HEK293 (cell line): ENCODE results near the gene RAB8A.
A peak's percentile ranks its signal among the peaks of the same experiment; 100 is the strongest.

Experiments used
- CTCF ChIA-PET: fragments of 350-600 bp; formaldehyde crosslinking; extraction: SDS; loops from one replicate; lab custom pipeline; 2021; ENCODE audit warnings: antibody characterized with exemption; lab: Yijun Ruan, JAX
- POLR2A ChIA-PET: fragments of 300-600 bp; formaldehyde crosslinking; extraction: SDS; loops from one replicate; lab custom pipeline; 2020; ENCODE audit warnings: antibody characterized with exemption, inconsistent platforms; lab: Yijun Ruan, JAX
- H3K27ac ChIP-seq: fragments of 200-500 bp; sonication (Bioruptor generic); 2 replicates; pipeline ENCODE4 v1.5.1; 2014; ENCODE audit warnings: low read depth, low read length, control low read depth, inconsistent platforms; ENCODE audit errors: extremely low read depth
- H3K36me3 ChIP-seq, 2 experiments: fragments of 200-500 bp in 1 of 2; sonication (Bioruptor generic) in 1 of 2; 1 replicate in 1 of 2; 2 replicates in 1 of 2; pipeline ENCODE4 v1.5.1; 2014 to 2017; ENCODE audit warnings: inconsistent platforms in 2 of 2, low read length in 2 of 2; ENCODE audit not compliant: control insufficient read depth in 2 of 2, insufficient read depth in 1 of 2
- H3K4me1 ChIP-seq: fragments of 200-500 bp; sonication (Bioruptor generic); 2 replicates; pipeline ENCODE4 v1.5.1; 2014; ENCODE audit warnings: mild to moderate bottlenecking, low read length, inconsistent platforms; ENCODE audit not compliant: control insufficient read depth, insufficient read depth
- H3K4me3 ChIP-seq: 2 replicates; pipeline ENCODE4 v1.5.1; 2011; ENCODE audit warnings: low read depth, mild to moderate bottlenecking, control low read depth, low read length, moderate library complexity
- H3K9me3 ChIP-seq: fragments of 200-500 bp; sonication (Bioruptor generic); 2 replicates; pipeline ENCODE4 v1.5.1; 2014; ENCODE audit warnings: low read depth, low read length, inconsistent platforms; ENCODE audit not compliant: control insufficient read depth, insufficient read depth
- CTCF ChIP-seq: fragments of 450-650 bp; formaldehyde crosslinking; IDR thresholded peaks from 2 replicates; pipeline ENCODE4 v1.5.1; 2016; ENCODE audit warnings: missing biosample characterization, missing genetic modification characterization
- EGR2 ChIP-seq: fragments of 450-650 bp; formaldehyde crosslinking; IDR thresholded peaks from 2 replicates; pipeline ENCODE4 v1.5.1; 2016; ENCODE audit warnings: low read depth, missing biosample characterization, missing genetic modification characterization
- GLI4 ChIP-seq: fragments of 450-650 bp; formaldehyde crosslinking; IDR thresholded peaks from 2 replicates; pipeline ENCODE4 v1.5.1; 2016; ENCODE audit warnings: missing biosample characterization, missing genetic modification characterization
- PRDM6 ChIP-seq: fragments of 450-650 bp; formaldehyde crosslinking; IDR thresholded peaks from 2 replicates; pipeline ENCODE4 v1.5.1; 2017; ENCODE audit warnings: missing biosample characterization, missing genetic modification characterization
- ZBTB11 ChIP-seq: fragments of 450-650 bp; formaldehyde crosslinking; conservative IDR thresholded peaks from 2 replicates; pipeline ENCODE4 v1.5.1; 2016; ENCODE audit warnings: low read depth, missing biosample characterization, missing genetic modification characterization
- ZBTB17 ChIP-seq: fragments of 450-650 bp; formaldehyde crosslinking; IDR thresholded peaks from 2 replicates; pipeline ENCODE4 v1.5.1; 2016; ENCODE audit warnings: missing biosample characterization, missing genetic modification characterization
- ZBTB8A ChIP-seq: fragments of 450-650 bp; formaldehyde crosslinking; IDR thresholded peaks from 2 replicates; pipeline ENCODE4 v1.5.1; 2016; ENCODE audit warnings: missing biosample characterization, missing genetic modification characterization
- ZFHX2 ChIP-seq: fragments of 450-650 bp; formaldehyde crosslinking; conservative IDR thresholded peaks from 2 replicates; pipeline ENCODE4 v1.5.1; 2016; ENCODE audit warnings: missing biosample characterization, missing genetic modification characterization
- ZNF148 ChIP-seq: fragments of 450-650 bp; formaldehyde crosslinking; IDR thresholded peaks from 2 replicates; pipeline ENCODE4 v1.5.0; 2017; ENCODE audit warnings: missing biosample characterization, missing genetic modification characterization, borderline replicate concordance
- ZNF157 ChIP-seq: fragments of 450-650 bp; formaldehyde crosslinking; IDR thresholded peaks from 2 replicates; pipeline ENCODE4 v1.5.1; 2016; ENCODE audit warnings: missing biosample characterization, missing genetic modification characterization
- ZNF184 ChIP-seq: fragments of 450-650 bp; IDR thresholded peaks from 2 replicates; pipeline ENCODE4 v1.5.1; 2018; ENCODE audit warnings: missing biosample characterization, mild to moderate bottlenecking, missing genetic modification characterization
- ZNF223 ChIP-seq: fragments of 450-650 bp; formaldehyde crosslinking; IDR thresholded peaks from 2 replicates; pipeline ENCODE4 v1.5.1; 2016; ENCODE audit warnings: missing biosample characterization, missing genetic modification characterization
- ZNF23 ChIP-seq: fragments of 450-650 bp; formaldehyde crosslinking; IDR thresholded peaks from 2 replicates; pipeline ENCODE4 v1.5.1; 2016; ENCODE audit warnings: missing biosample characterization, missing genetic modification characterization, borderline replicate concordance
- ZNF280C ChIP-seq: fragments of 450-650 bp; formaldehyde crosslinking; IDR thresholded peaks from 2 replicates; pipeline ENCODE4 v1.5.1; 2016; ENCODE audit warnings: missing biosample characterization, missing genetic modification characterization
- ZNF292 ChIP-seq: fragments of 450-650 bp; formaldehyde crosslinking; IDR thresholded peaks from 2 replicates; pipeline ENCODE4 v1.5.1; 2016; ENCODE audit warnings: low read depth, missing biosample characterization, missing genetic modification characterization, borderline replicate concordance
- ZNF548 ChIP-seq: fragments of 450-650 bp; formaldehyde crosslinking; IDR thresholded peaks from 2 replicates; pipeline ENCODE4 v1.5.1; 2016; ENCODE audit warnings: missing biosample characterization, missing genetic modification characterization
- ZNF621 ChIP-seq: fragments of 450-650 bp; formaldehyde crosslinking; IDR thresholded peaks from 2 replicates; pipeline ENCODE4 v1.5.1; 2017; ENCODE audit warnings: missing biosample characterization, missing genetic modification characterization
- ZNF654 ChIP-seq: fragments of 450-650 bp; formaldehyde crosslinking; IDR thresholded peaks from 2 replicates; pipeline ENCODE4 v1.5.1; 2016; ENCODE audit warnings: low read depth, missing biosample characterization, missing genetic modification characterization
- ZNF692 ChIP-seq: fragments of 450-650 bp; formaldehyde crosslinking; IDR thresholded peaks from 2 replicates; pipeline ENCODE4 v1.5.1; 2016; ENCODE audit warnings: missing biosample characterization, missing genetic modification characterization
- ZSCAN16 ChIP-seq: fragments of 450-650 bp; formaldehyde crosslinking; IDR thresholded peaks from 2 replicates; pipeline ENCODE4 v1.5.1; 2016; ENCODE audit warnings: missing biosample characterization, missing genetic modification characterization

RAB8A gene

GRCh38 chr19:16064209-16064889, 47.3 kb upstream of the RAB8A start:
- no peaks in the 10 kb centered on the region for H3K4me1 ChIP-seq
- no peaks in the 10 kb centered on the region for H3K9me3 ChIP-seq
- H3K36me3 ChIP-seq = no peaks in the 10 kb centered on the region
- TF ChIP-seq ZNF280C (tag by site-specific recombination) (no peak), ZNF621 (tag by site-specific recombination) (no peak), ZNF292 (tag by site-specific recombination) (no peak), ZFHX2 (tag by site-specific recombination) (no peak), CTCF (tag by site-specific recombination) (no peak)
- CTCF ChIA-PET = interaction anchor here (0.6 to 5.8 kb wide), 4 partner anchors 9 to 247 kb away, joined by 3 to 44 read pairs (median 6); partner anchors contain the start of gene TPM4
- POLR2A ChIA-PET = interaction anchor here (1.8 kb wide), 1 partner anchor 12 kb away, joined by 4 read pairs; the partner anchor contains the start of gene TPM4
- no peak overlapping the region for H3K27ac ChIP-seq
- H3K4me3 ChIP-seq = no peak overlapping the region

GRCh38 chr19:16066611-16067104, 45.0 kb upstream of the RAB8A start:
- Histone ChIP-seq H3K4me1 (no peaks in the 10 kb centered on the region), H3K4me3 (no peak overlapping the region), H3K36me3 (no peaks in the 10 kb centered on the region), H3K9me3 (no peaks in the 10 kb centered on the region), H3K27ac (no peak overlapping the region)
- ChIA-PET CTCF (interaction anchor here (0.6 to 1.2 kb wide), 4 partner anchors 9 to 197 kb away, joined by 3 to 4 read pairs (median 4); no protein-coding TSS in a partner anchor), POLR2A (no interaction called here)
- TF ChIP-seq ZNF692 (tag by site-specific recombination) (no peak), ZNF23 (tag by site-specific recombination) (no peak), ZNF223 (tag by site-specific recombination) (no peak), ZNF157 (tag by site-specific recombination) (no peak), PRDM6 (tag by site-specific recombination) (no peak), ZNF184 (tag by site-specific recombination) (no peak), ZBTB17 (tag by site-specific recombination) (peak; percentile 21; the same call in 1 of the 2 replicates), GLI4 (tag by site-specific recombination) (no peak), ZSCAN16 (no peak), ZNF654 (tag by site-specific recombination) (peak; percentile 52), ZBTB8A (no peak), ZNF148 (tag by site-specific recombination) (no peak), ZBTB11 (tag by site-specific recombination) (no peak), EGR2 (tag by site-specific recombination) (0 out of 2 replicates have a peak, but pooled peaks have one; percentile 17), ZNF548 (no peak)
